BE2C (cell line): ENCODE data around the gene C5AR1.

Source experiments
- DNase-seq: peaks from one replicate; pipeline ENCODE4 v3.0.0-alpha.2; 2020
- H3K27me3 ChIP-seq: fragments of 250-450 bp; sonication (Bioruptor Pico); 2 replicates; pipeline ENCODE4 v1.5.1; 2020; ENCODE audit warnings: mild to moderate bottlenecking
- H3K36me3 ChIP-seq: fragments of 250-450 bp; sonication (Bioruptor Pico); 2 replicates; pipeline ENCODE4 v1.5.1; 2020; ENCODE audit warnings: mild to moderate bottlenecking
- H3K4me1 ChIP-seq: fragments of 250-450 bp; sonication (Bioruptor Pico); 2 replicates; pipeline ENCODE4 v1.5.1; 2020
- H3K4me3 ChIP-seq: 2 replicates; pipeline ENCODE4 v1.5.1; 2011; ENCODE audit warnings: low read depth, low read length
- H3K9me3 ChIP-seq: fragments of 250-450 bp; sonication (Bioruptor Pico); 2 replicates; pipeline ENCODE4 v1.5.1; 2020
- CTCF ChIP-seq: IDR thresholded peaks from 2 replicates; pipeline ENCODE4 v1.5.1; 2012; ENCODE audit warnings: mild to moderate bottlenecking, low read depth, low read length

The C5AR1 gene

GRCh38 chr19:47313754-47314295 is 4.2 kb downstream of the C5AR1 start:
- DNase-seq, result no peak
- H3K27me3 ChIP-seq, result peaks cover 15% of the 10 kb centered on the region
- H3K9me3 ChIP-seq, result no peaks in the 10 kb centered on the region; the same call in 1 of the 2 replicates
- TF ChIP-seq CTCF, result no peak
- H3K36me3 ChIP-seq, result no peaks in the 10 kb centered on the region
- H3K4me1 ChIP-seq, result no peaks in the 10 kb centered on the region
- no peak overlapping the region for H3K4me3 ChIP-seq

GRCh38 chr19:47315125-47315821 is 5.6 kb downstream of the C5AR1 start:
- no peak for TF ChIP-seq CTCF
- Histone ChIP-seq H3K9me3 (no peaks in the 10 kb centered on the region; the same call in 1 of the 2 replicates), H3K4me3 (no peak overlapping the region), H3K27me3 (peaks cover 7% of the 10 kb centered on the region; the same call in 1 of the 2 replicates), H3K36me3 (no peaks in the 10 kb centered on the region), H3K4me1 (no peaks in the 10 kb centered on the region)
- DNase-seq, result no peak

- no peak for TF ChIP-seq CTCF
- Histone ChIP-seq H3K27me3 (peaks cover 3% of the 10 kb centered on the region; the same call in 1 of the 2 replicates), H3K4me3 (no peak overlapping the region), H3K36me3 (no peaks in the 10 kb centered on the region), H3K9me3 (no peaks in the 10 kb centered on the region; the same call in 1 of the 2 replicates), H3K4me1 (no peaks in the 10 kb centered on the region)
- DNase-seq, result no peak
These were observed 6.9 kb downstream of the C5AR1 start for GRCh38 chr19:47316513-47316912.

GRCh38 chr19:47319923-47320871 is 10.5 kb downstream of the C5AR1 start:
- no peak for TF ChIP-seq CTCF
- DNase-seq, result no peak
- H3K4me3 ChIP-seq, result no peak overlapping the region
- no peaks in the 10 kb centered on the region; the same call in none of the 2 replicates for H3K9me3 ChIP-seq
- H3K4me1 ChIP-seq, result no peaks in the 10 kb centered on the region
- H3K27me3 ChIP-seq, result peaks cover 14% of the 10 kb centered on the region
- H3K36me3 ChIP-seq, result no peaks in the 10 kb centered on the region

GRCh38 chr19:47321630-47322029 is 12.0 kb downstream of the C5AR1 start:
- DNase-seq, result no peak
- Histone ChIP-seq H3K36me3 (no peaks in the 10 kb centered on the region), H3K4me3 (no peak overlapping the region), H3K4me1 (no peaks in the 10 kb centered on the region), H3K27me3 (peaks cover 19% of the 10 kb centered on the region), H3K9me3 (no peaks in the 10 kb centered on the region; the same call in none of the 2 replicates)
- no peak for TF ChIP-seq CTCF
